NB4 (cell line): Measurements from ENCODE around the gene CCNY.

Source experiments
- DNase-seq: peaks from one replicate; pipeline ENCODE4 v3.0.0; 2010; ENCODE audit warnings: low read depth
- H3K4me3 ChIP-seq: one replicate; pipeline ENCODE4 v1.5.1; 2011; ENCODE audit warnings: mild to moderate bottlenecking, low read depth, low read length, moderate library complexity
- CTCF ChIP-seq: IDR thresholded peaks from one replicate; pipeline ENCODE4 v1.5.1; 2012; ENCODE audit warnings: low read depth, low read length
- MAX ChIP-seq: IDR thresholded peaks from 2 replicates; pipeline ENCODE4 v1.6.1; 2011; ENCODE audit warnings: low read depth, low read length
- MYC ChIP-seq: IDR thresholded peaks from 2 replicates; pipeline ENCODE4 v1.6.1; 2011; ENCODE audit warnings: low read depth, low read length
- POLR2A ChIP-seq: IDR thresholded peaks from 2 replicates; pipeline ENCODE4 v1.6.1; 2011; ENCODE audit warnings: mild to moderate bottlenecking; ENCODE audit not compliant: insufficient read length; ENCODE audit errors: extremely low read depth

The CCNY gene

GRCh38 chr10:35480142-35480541 is 143.8 kb downstream of the CCNY start:
- no peak overlapping the region for H3K4me3 ChIP-seq
- no peak for DNase-seq
- no peak for TF ChIP-seq MAX
- no peak for TF ChIP-seq POLR2A
- no peak for TF ChIP-seq MYC
- no peak for TF ChIP-seq CTCF

- H3K4me3 ChIP-seq = no peak overlapping the region
- TF ChIP-seq MYC (no peak), POLR2A (no peak), CTCF (no peak), MAX (no peak)
- no peak for DNase-seq
These were observed 145.1 kb downstream of the CCNY start for GRCh38 chr10:35481413-35481812.

- DNase-seq = peak; percentile 32
- no peak overlapping the region for H3K4me3 ChIP-seq
- TF ChIP-seq CTCF (no peak), POLR2A (no peak), MAX (no peak)
These were observed 150.1 kb downstream of the CCNY start for GRCh38 chr10:35486297-35486990.

GRCh38 chr10:35487336-35488034 is 151.2 kb downstream of the CCNY start:
- no peak overlapping the region for H3K4me3 ChIP-seq
- TF ChIP-seq MAX (no peak), POLR2A (no peak), CTCF (no peak), MYC (no peak)
- DNase-seq = no peak

GRCh38 chr10:35488228-35488627 is 151.9 kb downstream of the CCNY start:
- no peak for TF ChIP-seq MYC
- no peak for TF ChIP-seq POLR2A
- no peak for TF ChIP-seq CTCF
- no peak for TF ChIP-seq MAX
- DNase-seq = no peak
- no peak overlapping the region for H3K4me3 ChIP-seq
